Sigmoid colon (tissue), 7 donors: ENCODE data around the gene UTS2B. TPM values are rescaled to one million over a fixed set of nuclear protein-coding genes. Genes with fewer than 3 reads are reported as not detected.

Source experiments
- DNase-seq: peaks from one replicate; pipeline ENCODE4 v3.0.0-alpha.2; 2019
- H3K27ac ChIP-seq, 4 donors: fragments of 200-600 bp; sonication (generic); one replicate each; pipeline ENCODE4 v1.5.1; 2016 to 2019; ENCODE audit warnings: mild to moderate bottlenecking in 1 of 4
- H3K27me3 ChIP-seq, 3 donors: fragments of 200-600 bp; sonication (generic); one replicate each; pipeline ENCODE4 v1.5.1; 2019; ENCODE audit warnings: mild to moderate bottlenecking in 1 of 3
- H3K36me3 ChIP-seq, 4 donors: fragments of 200-600 bp; sonication (generic); one replicate each; pipeline ENCODE4 v1.5.1; 2016 to 2019
- H3K4me1 ChIP-seq, 4 donors: fragments of 200-600 bp; sonication (generic); one replicate each; pipeline ENCODE4 v1.5.1; 2017 to 2019
- H3K4me3 ChIP-seq, 4 donors: fragments of 200-600 bp; sonication (generic); one replicate each; pipeline ENCODE4 v1.5.1; 2017 to 2019; ENCODE audit warnings: mild to moderate bottlenecking in 2 of 4, moderate library complexity in 1 of 4
- H3K9me3 ChIP-seq, 4 donors: fragments of 200-600 bp in 3 of 4; sonication (generic) in 3 of 4; one replicate each; pipeline versions ENCODE4 v1.5.1 to v1.6.1; 2013 to 2019
- EP300 ChIP-seq, 4 donors: sonication (generic); formaldehyde crosslinking; IDR thresholded peaks; one replicate each; pipeline ENCODE4 v1.6.1; 2017; ENCODE audit warnings: antibody characterized with exemption in 4 of 4
- POLR2A ChIP-seq, 2 donors: fragments of 450-650 bp; IDR thresholded peaks; one replicate each; pipeline ENCODE4 v1.6.1; 2016; ENCODE audit warnings: antibody characterized with exemption in 2 of 2, mild to moderate bottlenecking in 2 of 2, moderate library complexity in 2 of 2
- POLR2AphosphoS5 ChIP-seq, 4 donors: sonication (generic); formaldehyde crosslinking; IDR thresholded peaks; one replicate each; pipeline ENCODE4 v1.6.1; 2017; ENCODE audit warnings: antibody characterized with exemption in 4 of 4
- WGBS, 2 donors: extraction: QIAGEN DNeasy Blood & Tissue Kit; methylation state at CpG; one replicate each; pipeline ENCODE4 v1.1.7; 2013; 5-methylcytosine and 5-hydroxymethylcytosine counted together
- intact Hi-C: fragments of 100-400 bp; cut with DNase I; formaldehyde crosslinking; loops from one replicate; pipeline ENCODE4 v1.15.1; 2023
- polyA plus RNA-seq, 3 donors: library from polyadenylated mRNA; stranded (reverse); fragments of 200-250 nt; gene quantifications; one replicate each; pipeline ENCODE4 v1.2.3, GENCODE V29; 2013
- total RNA-seq, 4 donors: library from RNA; depleted of rRNA; stranded (reverse); fragments of >200 nt; gene quantifications; one replicate each; pipeline ENCODE4 v1.1.0, GENCODE V29; 2016
- TF ChIP-seq, protein P1 (sequence below), 4 experiments: fragments of 450-650 bp in 3 of 4; fragments of 200-600 bp in 1 of 4; IDR thresholded peaks; one replicate each; pipeline ENCODE4 v1.5.1; 2016 to 2019; ENCODE audit warnings: antibody characterized with exemption in 4 of 4, mild to moderate bottlenecking in 3 of 4, moderate library complexity in 2 of 4
- donor health status: healthy with polysubstance abuse.
- donor health status: Bipolar disorder and iron deficiency.
- donor health status: healthy.

Gene UTS2B
- total and polyA plus RNA-seq, 7 donors: 0.17 to 0.71 (median 0.28) TPM; not detected in 4

DNA sequence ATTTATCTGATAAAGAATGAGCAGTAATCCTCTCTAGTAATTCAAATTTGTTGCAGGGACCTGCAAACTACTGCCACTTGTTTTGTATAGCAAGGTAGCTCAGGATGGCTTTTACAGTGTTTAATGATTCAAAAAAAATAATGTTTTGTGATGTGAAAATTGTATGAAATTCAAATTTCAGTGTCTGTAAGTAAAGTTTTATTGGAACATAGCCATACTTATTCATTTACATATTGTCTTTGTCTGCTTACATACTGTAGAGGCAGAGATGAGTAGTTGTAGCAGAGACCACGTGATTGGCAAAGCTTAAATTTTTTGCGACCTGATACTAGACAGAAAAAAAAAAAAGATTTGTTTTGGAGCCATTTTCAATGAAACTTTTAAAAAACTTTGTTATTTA is 6.5 kb upstream of the UTS2B start:
- TF ChIP-seq POLR2AphosphoS5 (IDR thresholded peaks at IDR 0.05): no peak
- TF ChIP-seq, protein P1, sequence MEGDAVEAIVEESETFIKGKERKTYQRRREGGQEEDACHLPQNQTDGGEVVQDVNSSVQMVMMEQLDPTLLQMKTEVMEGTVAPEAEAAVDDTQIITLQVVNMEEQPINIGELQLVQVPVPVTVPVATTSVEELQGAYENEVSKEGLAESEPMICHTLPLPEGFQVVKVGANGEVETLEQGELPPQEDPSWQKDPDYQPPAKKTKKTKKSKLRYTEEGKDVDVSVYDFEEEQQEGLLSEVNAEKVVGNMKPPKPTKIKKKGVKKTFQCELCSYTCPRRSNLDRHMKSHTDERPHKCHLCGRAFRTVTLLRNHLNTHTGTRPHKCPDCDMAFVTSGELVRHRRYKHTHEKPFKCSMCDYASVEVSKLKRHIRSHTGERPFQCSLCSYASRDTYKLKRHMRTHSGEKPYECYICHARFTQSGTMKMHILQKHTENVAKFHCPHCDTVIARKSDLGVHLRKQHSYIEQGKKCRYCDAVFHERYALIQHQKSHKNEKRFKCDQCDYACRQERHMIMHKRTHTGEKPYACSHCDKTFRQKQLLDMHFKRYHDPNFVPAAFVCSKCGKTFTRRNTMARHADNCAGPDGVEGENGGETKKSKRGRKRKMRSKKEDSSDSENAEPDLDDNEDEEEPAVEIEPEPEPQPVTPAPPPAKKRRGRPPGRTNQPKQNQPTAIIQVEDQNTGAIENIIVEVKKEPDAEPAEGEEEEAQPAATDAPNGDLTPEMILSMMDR (IDR thresholded peaks at IDR 0.05): no peak
- TF ChIP-seq POLR2A (IDR thresholded peaks at IDR 0.05): no peak
- no peak for TF ChIP-seq EP300 (IDR thresholded peaks at IDR 0.05)
- H3K4me3 ChIP-seq: no peak overlapping the region
- H3K27me3 ChIP-seq: no peaks in the 10 kb centered on the region
- WGBS, 2 donors: 81 to 85% methylated on average over 2 of the region's 2 CpGs
- intact Hi-C loops: no loop called here
- no peaks in the 10 kb centered on the region for H3K36me3 ChIP-seq
- DNase-seq: no peak
- peaks cover 0 to 86% (median 67%) of the 10 kb centered on the region in 4 donors for H3K4me1 ChIP-seq
- H3K27ac ChIP-seq: no peak overlapping the region
- no peaks in the 10 kb centered on the region for H3K9me3 ChIP-seq

DNA sequence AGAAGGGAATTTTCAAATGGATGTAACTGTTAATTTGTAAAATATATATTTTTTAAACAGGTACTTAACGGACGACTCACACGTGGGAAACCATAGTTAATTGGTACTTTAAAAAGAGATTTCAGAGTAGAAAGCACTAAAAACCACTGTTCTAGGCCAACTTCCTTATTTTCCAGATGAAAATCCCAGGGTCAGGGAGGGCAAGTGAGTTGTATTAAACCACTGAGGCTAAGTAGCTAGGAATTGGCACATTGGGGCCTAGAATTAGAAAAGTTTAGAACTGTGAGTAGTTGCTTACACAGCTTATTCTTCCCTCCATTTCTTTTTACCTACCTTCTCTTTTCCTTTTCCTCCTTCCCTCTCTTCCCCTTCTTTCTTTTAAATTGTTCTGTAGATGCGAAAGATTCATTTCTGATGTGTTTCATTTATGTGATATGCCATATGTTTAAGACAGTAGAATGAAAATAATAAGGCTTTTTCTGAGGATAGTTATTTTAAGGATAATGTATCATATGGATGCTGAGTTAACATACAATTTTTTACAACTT is 4.1 kb upstream of the UTS2B start:
- 69 to 75% methylated on average over 4 of the region's 4 CpGs for WGBS, 2 donors
- H3K27me3 ChIP-seq: no peaks in the 10 kb centered on the region
- intact Hi-C loops: loop anchor here (5.0 kb wide), 1 partner anchor 43 kb away; no protein-coding TSS in a partner anchor
- no peak for DNase-seq
- no peak for TF ChIP-seq EP300 (IDR thresholded peaks at IDR 0.05)
- TF ChIP-seq POLR2AphosphoS5 (IDR thresholded peaks at IDR 0.05): no peak
- no peak for TF ChIP-seq POLR2A (IDR thresholded peaks at IDR 0.05)
- TF ChIP-seq, protein P1 (IDR thresholded peaks at IDR 0.05): no peak
- H3K27ac ChIP-seq: no peak overlapping the region
- H3K36me3 ChIP-seq: no peaks in the 10 kb centered on the region
- H3K4me1 ChIP-seq: peaks cover 0 to 83% (median 60%) of the 10 kb centered on the region in 4 donors
- H3K4me3 ChIP-seq: no peak overlapping the region
- no peaks in the 10 kb centered on the region for H3K9me3 ChIP-seq

DNA sequence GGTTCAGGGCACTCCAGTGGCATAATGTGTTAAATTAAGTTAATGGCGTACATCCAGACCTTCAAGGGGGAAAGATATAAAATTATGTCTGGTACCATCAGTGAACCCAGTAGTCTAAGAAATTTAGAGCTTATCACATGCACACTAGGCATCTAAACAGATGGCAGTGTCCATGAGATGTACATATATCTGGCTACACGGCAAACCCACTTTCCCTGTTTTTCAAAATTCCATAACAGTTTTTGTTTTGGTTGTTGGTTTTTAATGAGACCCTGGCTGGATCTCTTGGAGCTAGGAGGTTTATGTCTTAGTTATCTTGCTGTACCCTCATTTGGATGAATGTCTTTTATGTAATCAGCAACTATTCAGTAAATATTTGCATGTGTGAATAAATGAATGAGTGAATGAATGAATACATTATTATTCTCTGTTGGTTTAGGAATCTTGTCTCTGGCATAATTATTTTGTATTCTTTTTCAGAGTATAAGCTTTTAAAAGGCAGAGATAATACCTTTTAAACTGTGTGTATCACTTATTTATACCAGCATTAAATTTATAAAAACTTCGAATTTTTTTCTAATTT is 3.1 kb upstream of the UTS2B start:
- no peaks in the 10 kb centered on the region for H3K36me3 ChIP-seq
- no peak for DNase-seq
- peaks cover 0 to 80% (median 50%) of the 10 kb centered on the region in 4 donors for H3K4me1 ChIP-seq
- intact Hi-C loops: loop anchor here (5.0 kb wide), 1 partner anchor 44 kb away; no protein-coding TSS in a partner anchor
- H3K27ac ChIP-seq: no peak overlapping the region
- TF ChIP-seq POLR2AphosphoS5 (IDR thresholded peaks at IDR 0.05) (no peak), POLR2A (IDR thresholded peaks at IDR 0.05) (no peak), EP300 (IDR thresholded peaks at IDR 0.05) (no peak)
- TF ChIP-seq, protein P1 (IDR thresholded peaks at IDR 0.05): no peak
- WGBS, 2 donors: 92 to 93% methylated on average over 3 of the region's 3 CpGs
- no peaks in the 10 kb centered on the region for H3K9me3 ChIP-seq
- no peak overlapping the region for H3K4me3 ChIP-seq
- H3K27me3 ChIP-seq: no peaks in the 10 kb centered on the region

DNA sequence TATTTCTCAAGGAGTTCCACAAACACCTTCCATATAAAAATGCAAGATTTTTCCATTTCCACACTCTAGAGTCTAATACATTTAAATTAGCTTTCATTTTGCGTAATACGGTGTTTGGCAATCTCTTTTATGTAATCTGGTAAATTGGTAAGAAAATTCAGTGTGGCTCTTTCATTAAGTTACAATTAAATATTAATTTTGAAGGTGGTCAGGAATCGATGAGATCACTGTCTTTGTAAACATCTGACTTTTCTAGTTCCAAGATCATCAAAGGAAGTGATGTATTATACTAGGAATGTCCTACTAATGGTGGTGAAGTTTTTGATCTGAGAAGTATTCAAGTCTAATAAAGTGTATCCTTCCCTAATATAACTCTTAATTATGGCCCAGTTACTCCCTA is 1.1 kb upstream of the UTS2B start:
- H3K27me3 ChIP-seq: no peaks in the 10 kb centered on the region
- H3K36me3 ChIP-seq: no peaks in the 10 kb centered on the region
- intact Hi-C loops: loop anchor here (5.0 kb wide), 1 partner anchor 46 kb away; no protein-coding TSS in a partner anchor
- peaks cover 0 to 66% (median 38%) of the 10 kb centered on the region in 4 donors for H3K4me1 ChIP-seq
- H3K27ac ChIP-seq: peak overlapping the region in 3 of 4 donors; percentile 92 to 96 (median 93)
- 82% methylated on average over 3 of the region's 3 CpGs for WGBS, 2 donors
- H3K9me3 ChIP-seq: no peaks in the 10 kb centered on the region
- peak overlapping the region in 2 of 4 donors; percentile 65 to 88 for H3K4me3 ChIP-seq
- DNase-seq: no peak
- TF ChIP-seq POLR2A (IDR thresholded peaks at IDR 0.05) (no peak), POLR2AphosphoS5 (IDR thresholded peaks at IDR 0.05) (no peak), EP300 (IDR thresholded peaks at IDR 0.05) (no peak)
- TF ChIP-seq, protein P1 (IDR thresholded peaks at IDR 0.05): no peak
